K562 (cell line): ENCODE results near the gene BICD1. TPM values are rescaled to one million over a fixed set of nuclear protein-coding genes. Genes with fewer than 3 reads are reported as not detected.

ENCODE experiments used
- CHD1 ChIP-seq: fragments of 200-600 bp; sonication (generic); IDR thresholded peaks from one replicate; pipeline ENCODE4 v1.6.1; 2012; ENCODE audit warnings: mild to moderate bottlenecking, moderate library complexity, low read length, inconsistent platforms
- HMGXB4 ChIP-seq: sonication (generic); formaldehyde crosslinking; IDR thresholded peaks from 2 replicates; pipeline ENCODE4 v1.8.1; 2023; ENCODE audit warnings: mild to moderate bottlenecking, missing genetic modification reagents
- RNF2 ChIP-seq: sonication (generic); IDR thresholded peaks from 2 replicates; pipeline ENCODE4 v1.6.1; 2016
- SMAD3 ChIP-seq: fragments of 450-650 bp; formaldehyde crosslinking; conservative IDR thresholded peaks from 2 replicates; pipeline ENCODE4 v1.4.0; 2020; ENCODE audit warnings: mild to moderate bottlenecking
- ZNF318 ChIP-seq, 2 experiments: fragments of 450-650 bp; IDR thresholded peaks; 2 replicates each; pipeline ENCODE4 v1.6.1; 2016; ENCODE audit warnings: mild to moderate bottlenecking in 2 of 2, borderline replicate concordance in 1 of 2, low read depth in 1 of 2, moderate library complexity in 1 of 2
- ZNF407 ChIP-seq: fragments of 450-650 bp; IDR thresholded peaks from 2 replicates; pipeline ENCODE4 v1.6.1; 2016; ENCODE audit warnings: low read depth
- ZNF766 ChIP-seq: fragments of 200-800 bp; sonication (Bioruptor generic); conservative IDR thresholded peaks from 2 replicates; pipeline ENCODE4 v1.6.1; 2016; ENCODE audit warnings: missing genetic modification characterization, missing compliant biosample characterization
- polyA plus RNA-seq, 8 experiments: library from polyadenylated mRNA; depleted of rRNA in 4 of 8; stranded (reverse) in 5 of 8; unstranded in 3 of 8; fragments of >200 nt; fragmentation: Nextera tagmentation in 2 of 8; fragmentation: Illumina TruSeq in 1 of 8; extraction: Ambion mirVana in 2 of 8; extraction: Trizol in 1 of 8; gene quantifications; 2 replicates each; pipeline versions ENCODE4 v1.2.1 to v1.2.3, GENCODE V29; 2011 to 2014; ENCODE audit warnings: inconsistent platforms in 1 of 8, missing spikeins in 1 of 8
- total RNA-seq, 7 experiments: library from RNA; depleted of rRNA in 6 of 7; stranded (reverse); fragments of >200 nt in 6 of 7; fragmentation: Illumina TruSeq in 2 of 7; extraction: Trizol in 2 of 7; gene quantifications; 2 replicates each; pipeline versions ENCODE4 v1.2.1 to v1.2.3, GENCODE V29; 2011 to 2021; ENCODE audit warnings: low replicate concordance in 1 of 7

The BICD1 gene
- total and polyA plus RNA-seq, 9 of the 15 experiments (the other 6 are each of a cell fraction or from before 2014, with no cell fraction given), result 3.5 to 21.1 (median 12.5) TPM

GRCh38 chr12:32155961-32156529 is 49.4 kb downstream of the BICD1 start (continued):
- TF ChIP-seq ZNF407 (no peak), HMGXB4 (CRISPR knock-in tag) (no peak), CHD1 (no peak), ZNF318 (IDR thresholded peaks at IDR 0.05; ENCODE audit: borderline replicate concordance in 1 of 2, low read depth in 1 of 2) (no peak), SMAD3 (CRISPR knock-in tag) (no peak), ZNF766 (no peak), RNF2 (no peak)
